Panc1 (cell line): ENCODE data around the gene MCF2L2.

ENCODE experiments used
- CTCF ChIP-seq: fragments of 450-650 bp; IDR thresholded peaks from 2 replicates; pipeline ENCODE4 v1.5.1; 2017; ENCODE audit warnings: mild to moderate bottlenecking
- POLR2AphosphoS5 ChIP-seq: IDR thresholded peaks from 2 replicates; pipeline ENCODE4 v1.6.1; 2012; ENCODE audit warnings: mild to moderate bottlenecking, low read depth, low read length, moderate library complexity
- REST ChIP-seq, 2 experiments: IDR thresholded peaks; 2 replicates each; pipeline ENCODE4 v1.6.1; 2011 to 2012; ENCODE audit warnings: low read depth in 2 of 2, control low read depth in 1 of 2, low read length in 1 of 2, mild to moderate bottlenecking in 1 of 2, moderate library complexity in 1 of 2; ENCODE audit not compliant: insufficient read depth in 1 of 2
- SIN3A ChIP-seq: IDR thresholded peaks from 2 replicates; pipeline ENCODE4 v1.6.1; 2012; ENCODE audit warnings: low read depth, mild to moderate bottlenecking, low read length, moderate library complexity, borderline replicate concordance; ENCODE audit not compliant: insufficient read depth
- TCF7L2 ChIP-seq: IDR thresholded peaks from 2 replicates; pipeline ENCODE4 v1.6.1; 2011; ENCODE audit warnings: mild to moderate bottlenecking, low read depth, low read length, inconsistent platforms

GRCh38 chr3:183158113-183158512 lies 270.3 kb downstream of the MCF2L2 start:
- no peak for TF ChIP-seq CTCF
- TF ChIP-seq SIN3A: no peak
- no peak for TF ChIP-seq REST (IDR thresholded peaks at IDR 0.05; ENCODE audit: insufficient read depth in 1 of 2, low read depth in 2 of 2, low read length in 1 of 2)
- no peak for TF ChIP-seq POLR2AphosphoS5
- TF ChIP-seq TCF7L2: no peak
